Smooth muscle cell (in vitro differentiated cells): ENCODE results near the gene TPRG1. TPM values are rescaled to one million over a fixed set of nuclear protein-coding genes. Genes with fewer than 3 reads are reported as not detected.

Source experiments
- DNase-seq: peaks from one replicate; lab custom pipeline; 2025; ENCODE audit not compliant: unreplicated experiment; lab: John Stamatoyannopoulos, UW
- H2AFZ ChIP-seq: fragments of 200-600 bp; sonication (generic); 2 replicates; pipeline ENCODE4 v1.6.0; 2016; ENCODE audit warnings: antibody characterized with exemption, low read depth, mild to moderate bottlenecking
- H3F3A ChIP-seq: fragments of 200-600 bp; sonication (generic); 2 replicates; pipeline ENCODE4 v1.6.0; 2017; ENCODE audit warnings: antibody characterized with exemption, low read depth
- H3K27ac ChIP-seq: fragments of 200-600 bp; sonication (generic); 2 replicates; pipeline ENCODE4 v1.5.1; 2016; ENCODE audit warnings: low read depth, mild to moderate bottlenecking
- H3K27me3 ChIP-seq: fragments of 200-600 bp; sonication (generic); 2 replicates; pipeline ENCODE4 v1.6.1; 2016; ENCODE audit warnings: low read depth, mild to moderate bottlenecking
- H3K36me3 ChIP-seq: fragments of 200-600 bp; sonication (generic); 2 replicates; pipeline ENCODE4 v1.5.1; 2016; ENCODE audit warnings: low read depth
- H3K4me1 ChIP-seq: fragments of 200-600 bp; sonication (generic); 2 replicates; pipeline ENCODE4 v1.5.1; 2016; ENCODE audit warnings: low read depth
- H3K4me2 ChIP-seq: fragments of 200-600 bp; sonication (generic); 2 replicates; pipeline ENCODE4 v1.6.0; 2016; ENCODE audit warnings: mild to moderate bottlenecking
- H3K4me3 ChIP-seq: fragments of 200-600 bp; sonication (generic); 2 replicates; pipeline ENCODE4 v1.5.1; 2016; ENCODE audit warnings: mild to moderate bottlenecking
- H3K79me2 ChIP-seq: fragments of 200-600 bp; sonication (generic); 2 replicates; pipeline ENCODE4 v1.6.0; 2016; ENCODE audit warnings: low read depth, mild to moderate bottlenecking
- H3K9ac ChIP-seq: fragments of 200-600 bp; sonication (generic); 2 replicates; pipeline ENCODE4 v1.6.0; 2016; ENCODE audit warnings: low read depth
- H3K9me3 ChIP-seq: fragments of 200-600 bp; sonication (generic); replicated peaks from 2 replicates; pipeline ENCODE4 v1.5.1; 2016; ENCODE audit warnings: low read depth
- H4K20me1 ChIP-seq: fragments of 200-600 bp; sonication (generic); 2 replicates; pipeline ENCODE4 v1.6.0; 2016; ENCODE audit warnings: low read depth
- WGBS: methylation state at CpG from one replicate; pipeline ENCODE4 v1.1.7; 2016; ENCODE audit warnings: low lambda C conversion rate; 5-methylcytosine and 5-hydroxymethylcytosine counted together
- polyA plus RNA-seq: library from polyadenylated mRNA; unstranded; fragments of >200 nt; fragmentation: Nextera tagmentation; extraction: Ambion mirVana; gene quantifications from 2 replicates; pipeline ENCODE4 v1.2.1, GENCODE V29; 2016
- total RNA-seq: library from RNA; depleted of rRNA; stranded (reverse); fragments of >200 nt; gene quantifications from 2 replicates; pipeline ENCODE4 v1.2.3, GENCODE V29; 2014
- TF ChIP-seq, protein P1 (sequence below): fragments of 200-600 bp; sonication (generic); IDR thresholded peaks from 2 replicates; pipeline ENCODE4 v1.5.1; 2017; ENCODE audit warnings: borderline replicate concordance, mild to moderate bottlenecking, antibody characterized with exemption; ENCODE audit not compliant: insufficient read depth, poor library complexity, severe bottlenecking

The TPRG1 gene
- total and polyA plus RNA-seq, 2 experiments from 2014 or later, result 0.65 to 3.2 TPM

DNA sequence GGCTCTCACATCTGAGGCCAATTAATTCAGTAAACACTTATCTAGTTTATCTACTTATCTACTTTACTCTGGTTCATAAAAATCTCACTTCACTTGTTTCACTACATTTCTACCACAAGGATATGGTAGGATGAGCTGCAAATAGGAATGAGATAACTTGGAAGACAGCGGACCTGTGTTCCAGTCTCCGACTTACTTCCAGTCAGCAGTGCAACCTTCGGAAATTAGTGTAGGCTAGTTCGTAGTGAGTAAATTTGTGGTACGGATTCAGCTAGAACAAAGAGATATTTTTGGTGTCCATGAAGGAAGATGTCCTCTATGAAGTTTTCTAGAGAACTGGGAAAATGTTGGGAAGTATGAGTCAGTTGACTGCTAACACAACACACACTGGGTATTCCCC is 66.3 kb downstream of the TPRG1 start:
- H3K4me1 ChIP-seq, result no peaks in the 10 kb centered on the region
- no peak for DNase-seq
- no peaks in the 10 kb centered on the region for H3K36me3 ChIP-seq
- no peak overlapping the region for H3K9ac ChIP-seq
- no peak overlapping the region for H3K27ac ChIP-seq
- no peaks in the 10 kb centered on the region for H3K9me3 ChIP-seq
- no peak overlapping the region for H2AFZ ChIP-seq
- TF ChIP-seq, protein P1, sequence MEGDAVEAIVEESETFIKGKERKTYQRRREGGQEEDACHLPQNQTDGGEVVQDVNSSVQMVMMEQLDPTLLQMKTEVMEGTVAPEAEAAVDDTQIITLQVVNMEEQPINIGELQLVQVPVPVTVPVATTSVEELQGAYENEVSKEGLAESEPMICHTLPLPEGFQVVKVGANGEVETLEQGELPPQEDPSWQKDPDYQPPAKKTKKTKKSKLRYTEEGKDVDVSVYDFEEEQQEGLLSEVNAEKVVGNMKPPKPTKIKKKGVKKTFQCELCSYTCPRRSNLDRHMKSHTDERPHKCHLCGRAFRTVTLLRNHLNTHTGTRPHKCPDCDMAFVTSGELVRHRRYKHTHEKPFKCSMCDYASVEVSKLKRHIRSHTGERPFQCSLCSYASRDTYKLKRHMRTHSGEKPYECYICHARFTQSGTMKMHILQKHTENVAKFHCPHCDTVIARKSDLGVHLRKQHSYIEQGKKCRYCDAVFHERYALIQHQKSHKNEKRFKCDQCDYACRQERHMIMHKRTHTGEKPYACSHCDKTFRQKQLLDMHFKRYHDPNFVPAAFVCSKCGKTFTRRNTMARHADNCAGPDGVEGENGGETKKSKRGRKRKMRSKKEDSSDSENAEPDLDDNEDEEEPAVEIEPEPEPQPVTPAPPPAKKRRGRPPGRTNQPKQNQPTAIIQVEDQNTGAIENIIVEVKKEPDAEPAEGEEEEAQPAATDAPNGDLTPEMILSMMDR, result no peak
- 94% methylated on average over 5 of the region's 5 CpGs for WGBS
- H3K4me2 ChIP-seq, result no peak overlapping the region
- H4K20me1 ChIP-seq, result no peaks in the 10 kb centered on the region
- H3K4me3 ChIP-seq, result no peak overlapping the region
- H3K27me3 ChIP-seq, result no peaks in the 10 kb centered on the region
- no peaks in the 10 kb centered on the region for H3F3A ChIP-seq
- H3K79me2 ChIP-seq, result no peaks in the 10 kb centered on the region

DNA sequence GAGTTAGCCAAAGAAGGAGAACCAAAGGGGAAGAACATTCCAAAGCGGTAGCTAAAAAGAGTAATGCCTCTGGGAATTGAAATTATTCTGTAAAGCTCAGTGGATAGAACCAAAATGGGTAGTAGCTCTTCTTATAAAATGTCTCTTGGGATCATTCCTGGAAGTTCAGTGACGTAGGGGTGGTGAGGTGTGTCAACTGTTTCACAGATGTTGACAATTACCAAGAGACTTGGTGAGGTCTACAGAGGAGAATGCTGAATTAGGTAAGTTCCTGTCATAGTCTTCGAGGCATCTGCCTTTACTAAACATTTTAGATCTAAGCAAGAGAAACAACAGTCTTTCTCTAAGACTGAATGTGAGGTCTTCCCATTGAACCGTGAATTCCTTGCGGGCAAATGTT is 67.8 kb downstream of the TPRG1 start:
- no peaks in the 10 kb centered on the region for H3K27me3 ChIP-seq
- TF ChIP-seq, protein P1, result no peak
- no peak overlapping the region for H2AFZ ChIP-seq
- H3K9ac ChIP-seq, result no peak overlapping the region
- no peak overlapping the region for H3K4me2 ChIP-seq
- H3K79me2 ChIP-seq, result no peaks in the 10 kb centered on the region
- H3K36me3 ChIP-seq, result no peaks in the 10 kb centered on the region
- no peaks in the 10 kb centered on the region for H3K4me1 ChIP-seq
- WGBS, result 86% methylated on average over 5 of the region's 5 CpGs
- DNase-seq, result no peak
- no peaks in the 10 kb centered on the region for H3K9me3 ChIP-seq
- no peaks in the 10 kb centered on the region for H4K20me1 ChIP-seq
- no peak overlapping the region for H3K4me3 ChIP-seq
- H3K27ac ChIP-seq, result no peak overlapping the region
- no peaks in the 10 kb centered on the region for H3F3A ChIP-seq

DNA sequence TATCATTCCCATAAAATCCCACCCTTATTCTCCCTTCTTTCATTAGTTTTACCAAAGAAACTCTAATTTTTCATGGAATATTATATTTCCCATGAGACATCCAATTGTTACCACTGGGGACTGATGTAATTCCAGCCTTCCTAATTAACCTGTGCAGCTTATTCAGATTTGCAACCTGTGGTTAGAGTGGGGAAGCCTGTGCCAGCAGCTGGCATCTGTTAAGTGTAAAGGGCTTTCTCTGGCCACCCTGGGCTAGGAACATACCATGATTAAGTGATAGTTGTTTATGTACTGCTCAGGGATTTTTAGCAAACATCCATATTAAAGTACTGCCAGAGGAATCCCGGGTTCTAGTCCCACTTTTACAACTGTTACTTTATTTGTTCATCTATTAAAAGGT is 78.2 kb downstream of the TPRG1 start:
- no peak overlapping the region for H3K4me3 ChIP-seq
- H3K79me2 ChIP-seq, result no peaks in the 10 kb centered on the region
- H4K20me1 ChIP-seq, result no peaks in the 10 kb centered on the region
- no peaks in the 10 kb centered on the region for H3K9me3 ChIP-seq
- H2AFZ ChIP-seq, result no peak overlapping the region
- no peak overlapping the region for H3K27ac ChIP-seq
- DNase-seq, result no peak
- H3K4me1 ChIP-seq, result no peaks in the 10 kb centered on the region
- H3F3A ChIP-seq, result no peaks in the 10 kb centered on the region
- WGBS, result 100% methylated on average over 1 of the region's 1 CpG
- H3K36me3 ChIP-seq, result no peaks in the 10 kb centered on the region
- H3K27me3 ChIP-seq, result no peaks in the 10 kb centered on the region
- TF ChIP-seq, protein P1, result no peak
- no peak overlapping the region for H3K4me2 ChIP-seq
- H3K9ac ChIP-seq, result no peak overlapping the region

DNA sequence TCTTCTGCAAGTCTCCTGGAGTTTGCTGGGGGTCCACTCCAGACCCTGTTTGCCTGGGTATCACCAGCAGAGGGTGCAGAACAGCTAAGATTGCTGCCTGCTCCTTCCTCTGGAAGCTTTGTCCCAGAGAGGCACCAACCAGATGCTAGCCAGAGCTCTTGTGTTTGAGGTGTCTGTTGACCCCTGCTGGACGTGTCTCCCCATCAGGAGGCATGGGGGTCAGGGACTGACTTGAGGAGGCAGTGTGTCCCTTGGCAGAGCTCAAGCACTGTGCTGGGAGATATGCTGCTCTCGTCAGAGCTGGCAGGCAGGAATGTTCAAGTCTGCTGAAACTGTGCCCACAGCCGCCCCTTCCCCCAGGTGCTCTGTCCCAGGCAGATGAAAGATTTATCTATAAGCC is 86.5 kb downstream of the TPRG1 start:
- TF ChIP-seq, protein P1, result no peak
- Histone ChIP-seq H3K79me2 (no peaks in the 10 kb centered on the region), H3K36me3 (no peaks in the 10 kb centered on the region), H3K27me3 (no peaks in the 10 kb centered on the region), H3K4me3 (no peak overlapping the region), H3K4me2 (no peak overlapping the region), H3K27ac (no peak overlapping the region), H3F3A (no peaks in the 10 kb centered on the region), H3K4me1 (no peaks in the 10 kb centered on the region), H2AFZ (no peak overlapping the region), H4K20me1 (no peaks in the 10 kb centered on the region), H3K9me3 (no peaks in the 10 kb centered on the region), H3K9ac (no peak overlapping the region)
- DNase-seq, result no peak
- WGBS, result 91% methylated on average over 3 of the region's 3 CpGs
